ENCODE results near the gene CAND1. TPM values are rescaled to one million over a fixed set of nuclear protein-coding genes. Genes with fewer than 3 reads are reported as not detected.

Gene CAND1
- total and polyA plus RNA-seq, 8 donors = 117 to 188 (median 175) TPM

DNA sequence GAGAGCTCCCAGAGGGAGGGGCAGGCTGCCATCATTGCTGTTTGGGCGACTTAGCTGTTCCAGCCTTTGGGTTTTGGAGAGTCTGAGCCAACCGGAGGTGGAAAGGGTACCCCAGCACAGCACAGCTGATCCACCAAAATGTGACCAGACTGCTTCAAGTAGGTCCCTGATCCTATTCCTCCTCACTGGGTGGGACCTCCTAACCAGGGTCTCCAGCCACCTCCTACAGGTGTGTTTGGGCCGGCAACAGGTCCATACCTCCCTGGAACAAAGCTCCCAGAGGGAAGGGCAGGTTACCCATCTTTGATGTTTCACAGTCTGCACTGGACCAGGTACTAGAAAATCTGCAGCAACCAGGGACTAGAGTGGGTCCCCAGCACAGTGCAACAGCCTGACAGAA, 53.8 kb downstream of the CAND1 start:
- Histone ChIP-seq H3K4me1 (peaks cover 0 to 6% of the 10 kb centered on the region in 2 donors), H3K36me3 (peaks cover 0 to 14% of the 10 kb centered on the region in 2 donors), H3K4me3 (no peak overlapping the region), H3K9me3 (no peaks in the 10 kb centered on the region), H3K27me3 (no peaks in the 10 kb centered on the region), H3K27ac (no peak overlapping the region)
- intact Hi-C loops (cut with DNase I) = no loop called here
- ATAC-seq (no peak), DNase-seq (no peak)
- TF ChIP-seq, protein P1, sequence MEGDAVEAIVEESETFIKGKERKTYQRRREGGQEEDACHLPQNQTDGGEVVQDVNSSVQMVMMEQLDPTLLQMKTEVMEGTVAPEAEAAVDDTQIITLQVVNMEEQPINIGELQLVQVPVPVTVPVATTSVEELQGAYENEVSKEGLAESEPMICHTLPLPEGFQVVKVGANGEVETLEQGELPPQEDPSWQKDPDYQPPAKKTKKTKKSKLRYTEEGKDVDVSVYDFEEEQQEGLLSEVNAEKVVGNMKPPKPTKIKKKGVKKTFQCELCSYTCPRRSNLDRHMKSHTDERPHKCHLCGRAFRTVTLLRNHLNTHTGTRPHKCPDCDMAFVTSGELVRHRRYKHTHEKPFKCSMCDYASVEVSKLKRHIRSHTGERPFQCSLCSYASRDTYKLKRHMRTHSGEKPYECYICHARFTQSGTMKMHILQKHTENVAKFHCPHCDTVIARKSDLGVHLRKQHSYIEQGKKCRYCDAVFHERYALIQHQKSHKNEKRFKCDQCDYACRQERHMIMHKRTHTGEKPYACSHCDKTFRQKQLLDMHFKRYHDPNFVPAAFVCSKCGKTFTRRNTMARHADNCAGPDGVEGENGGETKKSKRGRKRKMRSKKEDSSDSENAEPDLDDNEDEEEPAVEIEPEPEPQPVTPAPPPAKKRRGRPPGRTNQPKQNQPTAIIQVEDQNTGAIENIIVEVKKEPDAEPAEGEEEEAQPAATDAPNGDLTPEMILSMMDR (IDR thresholded peaks at IDR 0.05) = no peak

DNA sequence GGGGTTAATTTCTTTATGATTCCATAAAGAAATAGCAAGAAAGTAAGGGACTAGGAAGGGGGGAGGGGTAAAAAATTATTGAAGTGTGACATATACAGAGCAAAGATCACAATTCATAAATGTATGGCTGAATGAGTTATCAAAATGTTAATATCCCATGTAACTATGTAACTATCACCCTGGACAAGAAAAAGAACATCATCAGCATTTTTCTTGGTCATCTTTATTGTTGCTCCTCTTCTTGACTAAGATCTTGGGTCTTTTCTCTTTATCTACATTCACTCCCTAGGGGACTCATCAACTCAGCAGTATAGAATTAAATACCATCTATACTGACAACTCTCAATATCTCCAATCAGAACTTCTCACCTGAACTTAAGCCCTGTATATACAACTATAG, 57.5 kb downstream of the CAND1 start:
- Histone ChIP-seq H3K27me3 (no peaks in the 10 kb centered on the region), H3K9me3 (no peaks in the 10 kb centered on the region), H3K4me1 (no peaks in the 10 kb centered on the region), H3K4me3 (no peak overlapping the region), H3K36me3 (peaks cover 0 to 6% of the 10 kb centered on the region in 2 donors), H3K27ac (no peak overlapping the region)
- TF ChIP-seq, protein P1 (IDR thresholded peaks at IDR 0.05) = no peak
- intact Hi-C loops (cut with DNase I) = no loop called here
- ATAC-seq (no peak), DNase-seq (no peak)

DNA sequence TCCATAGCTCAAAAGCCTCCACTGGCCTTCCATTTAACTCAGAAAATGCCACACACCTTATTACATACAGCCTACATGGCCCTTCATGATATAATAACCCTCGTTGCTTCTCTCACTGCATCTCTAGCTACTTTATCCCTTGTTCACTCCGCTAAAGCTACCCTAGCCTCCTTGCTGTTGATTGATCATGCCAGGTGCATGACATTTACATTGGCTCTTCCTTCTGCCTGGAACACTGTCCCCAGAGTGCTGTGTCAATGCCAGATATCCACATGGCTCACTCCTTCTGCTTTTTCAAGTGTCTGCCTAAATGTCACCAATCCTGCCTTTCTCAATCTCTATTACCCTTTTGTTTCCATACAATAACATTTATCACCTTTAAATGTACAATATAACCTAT, 58.3 kb downstream of the CAND1 start:
- no peaks in the 10 kb centered on the region for H3K9me3 ChIP-seq
- no peak overlapping the region for H3K4me3 ChIP-seq
- no peaks in the 10 kb centered on the region for H3K4me1 ChIP-seq
- no peaks in the 10 kb centered on the region for H3K27me3 ChIP-seq
- peaks cover 0 to under 1% of the 10 kb centered on the region in 2 donors for H3K36me3 ChIP-seq
- ATAC-seq = no peak
- TF ChIP-seq, protein P1 (IDR thresholded peaks at IDR 0.05) = no peak
- no peak overlapping the region for H3K27ac ChIP-seq
- DNase-seq = no peak
- intact Hi-C loops (cut with DNase I) = no loop called here

GRCh38 chr12:67331123-67331522, 62.0 kb downstream of the CAND1 start:
- no peaks in the 10 kb centered on the region for H3K36me3 ChIP-seq

DNA sequence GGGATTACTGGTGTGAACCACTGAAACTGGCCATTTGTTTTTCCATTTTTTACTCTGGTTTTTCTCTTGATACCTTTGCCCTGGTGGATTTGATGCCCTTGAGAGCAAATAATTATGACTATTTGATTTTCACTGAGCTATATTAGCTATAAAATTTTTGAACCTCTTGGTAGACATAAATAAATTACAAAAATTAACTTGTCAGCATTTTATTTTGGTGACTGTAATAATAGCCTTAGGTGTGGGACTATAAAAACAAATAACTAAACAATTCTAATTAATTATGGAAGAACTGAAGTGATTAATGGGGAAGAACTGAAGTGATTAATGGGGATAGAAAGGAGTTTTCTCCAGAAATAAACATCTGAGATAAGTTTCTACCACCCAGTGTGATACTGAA, 62.7 kb downstream of the CAND1 start:
- DNase-seq (no peak), ATAC-seq (no peak)
- TF ChIP-seq, protein P1 (IDR thresholded peaks at IDR 0.05) = no peak
- no peaks in the 10 kb centered on the region for H3K36me3 ChIP-seq
- H3K9me3 ChIP-seq = no peaks in the 10 kb centered on the region
- H3K4me1 ChIP-seq = no peaks in the 10 kb centered on the region
- no peak overlapping the region for H3K4me3 ChIP-seq
- H3K27me3 ChIP-seq = no peaks in the 10 kb centered on the region
- intact Hi-C loops (cut with DNase I) = no loop called here
- H3K27ac ChIP-seq = no peak overlapping the region

More at GRCh38 chr12:67331123-67331522, 62.0 kb downstream of the CAND1 start:
- Histone ChIP-seq H3K9me3 (no peaks in the 10 kb centered on the region), H3K4me1 (no peaks in the 10 kb centered on the region), H3K27me3 (no peaks in the 10 kb centered on the region), H3K27ac (no peak overlapping the region), H3K4me3 (no peak overlapping the region)
- ATAC-seq (no peak), DNase-seq (no peak)
- TF ChIP-seq, protein P1 (IDR thresholded peaks at IDR 0.05) = no peak
- intact Hi-C loops (cut with DNase I) = no loop called here
